Duodenal mucosa (tissue), 2 donors: ENCODE results near the gene PYY.
"Not testable (repeated sequence)": the region's sequence is repeated elsewhere in the genome, so short reads cannot be mapped to it uniquely, and the experiment has no call there.

Source experiments
- H3K27ac ChIP-seq: one replicate; pipeline ENCODE4 v1.7.0; 2013; ENCODE audit warnings: low read depth, low read length
- H3K27me3 ChIP-seq, 2 donors: one replicate each; pipeline ENCODE4 v1.7.0; 2013; ENCODE audit warnings: low read length in 2 of 2, control low read depth in 1 of 2; ENCODE audit not compliant: insufficient read depth in 2 of 2, control insufficient read depth in 1 of 2
- H3K36me3 ChIP-seq, 2 donors: one replicate each; pipeline ENCODE4 v1.7.0; 2013; ENCODE audit warnings: low read length in 2 of 2, control low read depth in 1 of 2; ENCODE audit not compliant: insufficient read depth in 2 of 2, control insufficient read depth in 1 of 2
- H3K4me1 ChIP-seq, 2 donors: one replicate each; pipeline ENCODE4 v1.7.0; 2013; ENCODE audit warnings: low read length in 2 of 2, control low read depth in 1 of 2; ENCODE audit not compliant: insufficient read depth in 2 of 2, control insufficient read depth in 1 of 2
- H3K4me3 ChIP-seq, 2 donors: one replicate each; pipeline ENCODE4 v1.7.0; 2013; ENCODE audit warnings: low read length in 2 of 2, low read depth in 1 of 2
- H3K9ac ChIP-seq, 2 donors: one replicate each; pipeline ENCODE4 v1.7.0; 2013; ENCODE audit warnings: low read length in 2 of 2, low read depth in 1 of 2
- H3K9me3 ChIP-seq, 2 donors: one replicate each; pipeline ENCODE4 v1.7.0; 2013; ENCODE audit warnings: low read length in 2 of 2, control low read depth in 1 of 2; ENCODE audit not compliant: control insufficient read depth in 1 of 2

PYY gene

GRCh38 chr17:43953746-43954145 is at the start of gene PYY:
TSS of gene PYY (minus strand) at chr17:43953940. CDS start at chr17:43953483, 457 bp downstream.
- H3K27me3 ChIP-seq: peaks cover 27 to 32% of the 10 kb centered on the region in 2 donors
- peaks cover 0 to 9% of the 10 kb centered on the region in 2 donors for H3K4me1 ChIP-seq
- no peaks in the 10 kb centered on the region for H3K36me3 ChIP-seq
- H3K4me3 ChIP-seq: no peak within 1 kb of the TSS
- H3K9me3 ChIP-seq: no peaks in the 10 kb centered on the region
- no peak within 1 kb of the TSS for H3K9ac ChIP-seq
- H3K27ac ChIP-seq: no peak within 1 kb of the TSS

- Histone ChIP-seq H3K9me3 (no peaks in the 10 kb centered on the region), H3K4me1 (peaks cover 3 to 16% of the 10 kb centered on the region in 2 donors), H3K9ac (no peak overlapping the region), H3K27ac (no peak overlapping the region), H3K4me3 (no peak overlapping the region), H3K36me3 (no peaks in the 10 kb centered on the region), H3K27me3 (peaks cover 0 to 4% of the 10 kb centered on the region in 2 donors)
These were observed 48.6 kb upstream of the PYY start for GRCh38 chr17:44002141-44002848.

DNA sequence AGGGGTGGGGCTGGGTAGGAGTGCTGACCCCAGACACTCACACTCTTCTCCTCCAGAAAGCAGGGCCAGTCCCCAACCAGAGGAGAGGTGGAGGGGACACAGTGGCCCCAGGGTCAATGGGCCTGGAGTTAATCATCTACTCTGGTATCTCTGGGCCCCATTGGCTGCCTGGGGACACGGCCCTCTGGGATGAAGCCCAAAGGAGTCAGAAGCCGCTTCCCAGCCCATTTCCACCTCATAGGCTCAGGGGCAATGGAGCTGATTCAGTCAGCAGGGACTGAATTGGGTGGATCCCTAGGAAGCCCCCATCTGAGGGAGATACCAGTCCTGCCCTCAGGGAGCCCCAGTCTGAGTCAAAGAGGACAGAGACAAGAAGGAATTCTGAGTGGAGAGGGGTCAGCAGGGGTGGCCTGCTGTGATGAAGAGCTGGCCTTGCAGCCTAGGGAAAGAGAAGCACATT is 47.8 kb upstream of the PYY start:
- H3K4me3 ChIP-seq: no peak overlapping the region
- H3K27ac ChIP-seq: no peak overlapping the region
- H3K27me3 ChIP-seq: peaks cover 0 to 4% of the 10 kb centered on the region in 2 donors
- no peak overlapping the region for H3K9ac ChIP-seq
- no peaks in the 10 kb centered on the region for H3K36me3 ChIP-seq
- H3K9me3 ChIP-seq: no peaks in the 10 kb centered on the region
- peaks cover 0 to 12% of the 10 kb centered on the region in 2 donors for H3K4me1 ChIP-seq

- H3K9me3 ChIP-seq: no peaks in the 10 kb centered on the region
- H3K27ac ChIP-seq: no peak overlapping the region
- no peak overlapping the region for H3K4me3 ChIP-seq
- H3K36me3 ChIP-seq: no peaks in the 10 kb centered on the region
- H3K27me3 ChIP-seq: peaks cover 3 to 7% of the 10 kb centered on the region in 2 donors
- H3K4me1 ChIP-seq: peaks cover 0 to 6% of the 10 kb centered on the region in 2 donors
- H3K9ac ChIP-seq: no peak overlapping the region
These were observed 47.2 kb upstream of the PYY start for GRCh38 chr17:44000871-44001460.

GRCh38 chr17:44000141-44000860 is 46.6 kb upstream of the PYY start:
- no peak overlapping the region for H3K9ac ChIP-seq
- H3K27ac ChIP-seq: no peak overlapping the region
- H3K27me3 ChIP-seq: peaks cover 4 to 7% of the 10 kb centered on the region in 2 donors
- no peaks in the 10 kb centered on the region for H3K36me3 ChIP-seq
- peaks cover 0 to 2% of the 10 kb centered on the region in 2 donors for H3K4me1 ChIP-seq
- no peak overlapping the region for H3K4me3 ChIP-seq
- H3K9me3 ChIP-seq: no peaks in the 10 kb centered on the region

- Histone ChIP-seq H3K4me1 (peaks cover 5 to 6% of the 10 kb centered on the region in 2 donors), H3K9ac (no peak overlapping the region), H3K27me3 (peaks cover 17 to 18% of the 10 kb centered on the region in 2 donors), H3K9me3 (no peaks in the 10 kb centered on the region), H3K27ac (no peak overlapping the region), H3K4me3 (no peak overlapping the region), H3K36me3 (no peaks in the 10 kb centered on the region)
These were observed 45.3 kb upstream of the PYY start for GRCh38 chr17:43999024-43999423.

DNA sequence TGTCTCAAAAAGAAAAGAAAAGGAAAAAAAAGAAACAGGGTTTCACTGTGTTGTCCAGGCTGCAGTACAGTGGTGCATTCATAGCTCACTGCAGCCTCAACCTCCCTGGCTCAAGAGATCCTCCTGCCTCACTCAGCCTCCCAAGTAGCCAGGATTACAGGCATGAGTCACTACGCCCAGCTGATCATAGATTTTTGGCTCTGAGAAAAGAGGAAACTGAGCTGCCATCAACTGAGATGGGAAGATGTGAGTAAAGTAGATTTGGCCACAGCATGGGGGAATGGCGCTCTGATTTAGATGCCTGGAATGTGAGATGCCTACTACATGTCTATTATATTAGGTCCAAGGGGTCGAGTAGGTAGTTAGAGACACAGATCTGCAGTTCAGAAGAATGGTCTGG is 44.8 kb upstream of the PYY start:
- H3K9me3 ChIP-seq: no peaks in the 10 kb centered on the region
- peaks cover 18 to 20% of the 10 kb centered on the region in 2 donors for H3K27me3 ChIP-seq
- H3K4me1 ChIP-seq: peaks cover 5 to 6% of the 10 kb centered on the region in 2 donors
- H3K27ac ChIP-seq: no peak overlapping the region
- H3K9ac ChIP-seq: no peak overlapping the region
- H3K4me3 ChIP-seq: no peak overlapping the region
- H3K36me3 ChIP-seq: no peaks in the 10 kb centered on the region

GRCh38 chr17:43997180-43997579 is 43.4 kb upstream of the PYY start:
- H3K9ac ChIP-seq, H3K4me1 ChIP-seq, H3K36me3 ChIP-seq, H3K27ac ChIP-seq, H3K4me3 ChIP-seq, H3K9me3 ChIP-seq: not testable (repeated sequence)
- peaks cover 18 to 20% of the 10 kb centered on the region in 2 donors for H3K27me3 ChIP-seq

GRCh38 chr17:43995150-43995471 is 41.4 kb upstream of the PYY start:
- H3K4me3 ChIP-seq: no peak overlapping the region
- peaks cover 18 to 20% of the 10 kb centered on the region in 2 donors for H3K27me3 ChIP-seq
- no peak overlapping the region for H3K27ac ChIP-seq

More at GRCh38 chr17:43995150-43995471, 41.4 kb upstream of the PYY start:
- H3K9ac ChIP-seq: no peak overlapping the region
- H3K4me1 ChIP-seq: peaks cover 5 to 6% of the 10 kb centered on the region in 2 donors
- no peaks in the 10 kb centered on the region for H3K9me3 ChIP-seq
- H3K36me3 ChIP-seq: no peaks in the 10 kb centered on the region
